Measurements from ENCODE around the gene DELE1. TPM values are rescaled to one million over a fixed set of nuclear protein-coding genes. Genes with fewer than 3 reads are reported as not detected.
"Not testable (repeated sequence)": the region's sequence is repeated elsewhere in the genome, so short reads cannot be mapped to it uniquely, and the experiment has no call there.

Gene DELE1
- total RNA-seq, 1 experiment from 2014 or later, result 78.2 TPM

GRCh38 chr5:141922827-141923447, 734 bp upstream of the DELE1 start:
- not testable (repeated sequence) for DNase-seq (ENCODE audit: low spot score)

- DNase-seq (ENCODE audit: low spot score), result no peak
Measured at GRCh38 chr5:141926434-141926833, 2.8 kb downstream of the DELE1 start.

DNA sequence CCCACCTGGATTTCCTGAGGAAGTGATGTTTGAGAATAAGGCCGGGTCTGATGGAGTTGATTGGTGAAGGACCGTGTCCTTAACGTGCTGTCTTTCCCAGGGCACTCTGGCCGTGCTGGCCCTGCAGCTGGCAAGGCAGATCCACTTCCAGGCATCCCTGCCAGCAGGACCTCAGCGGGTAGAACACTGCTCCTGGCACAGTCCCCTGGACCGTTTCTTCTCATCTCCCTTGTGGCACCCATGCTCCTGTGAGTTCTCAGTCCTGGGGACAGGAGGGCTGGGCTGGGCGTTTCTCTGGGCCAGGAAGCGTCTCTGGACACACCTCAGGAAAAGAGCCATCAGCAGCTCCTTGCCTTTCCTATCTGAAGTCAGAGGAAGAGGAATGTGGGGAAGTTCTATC, 4.4 kb downstream of the DELE1 start:
- no peak for DNase-seq (ENCODE audit: low spot score)

GRCh38 chr5:141929398-141930058, 5.9 kb downstream of the DELE1 start:
- DNase-seq (ENCODE audit: low spot score), result no peak

DNA sequence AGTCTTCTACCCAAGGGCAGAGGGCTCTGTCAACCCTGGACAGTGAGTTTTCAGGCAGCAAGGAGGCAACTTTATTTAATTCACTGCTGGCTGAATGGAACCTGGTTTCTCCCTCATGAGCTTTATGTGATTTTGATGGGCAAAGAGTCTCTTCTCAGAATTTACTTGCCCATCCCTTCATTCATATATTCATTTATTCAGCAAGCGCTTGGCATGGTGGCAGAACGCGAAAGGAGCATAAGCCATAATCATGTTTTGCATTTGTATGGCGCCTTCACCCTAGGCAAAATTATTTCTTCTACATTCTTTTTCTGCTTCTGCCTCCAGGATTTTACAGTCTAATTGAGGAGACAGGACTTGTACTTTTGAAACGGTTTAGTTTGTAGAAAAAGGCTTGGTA, 8.0 kb downstream of the DELE1 start:
- DNase-seq (ENCODE audit: low spot score), result no peak

DNA sequence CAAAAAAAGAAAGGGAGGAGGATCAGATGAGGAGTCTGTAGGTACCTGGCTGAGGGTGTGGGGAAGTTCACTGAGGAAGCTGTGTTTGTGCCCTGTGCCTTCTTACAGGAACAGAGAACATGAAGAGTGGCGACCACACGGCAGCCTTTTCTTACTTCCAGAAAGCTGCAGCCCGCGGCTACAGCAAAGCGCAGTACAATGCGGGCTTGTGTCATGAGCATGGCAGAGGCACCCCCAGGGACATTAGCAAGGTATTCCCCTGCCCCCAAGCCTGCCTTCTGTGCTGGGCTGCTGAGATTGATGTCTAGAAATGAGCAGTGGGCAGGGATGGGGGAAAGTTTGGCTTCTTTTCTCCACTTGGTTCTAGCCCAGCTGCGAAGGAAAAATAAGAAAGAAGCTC, 9.5 kb downstream of the DELE1 start:
- DNase-seq (ENCODE audit: low spot score), result no peak

- DNase-seq (ENCODE audit: low spot score), result peak; percentile 23
Measured at GRCh38 chr5:141934099-141934844, 10.6 kb downstream of the DELE1 start.

DNA sequence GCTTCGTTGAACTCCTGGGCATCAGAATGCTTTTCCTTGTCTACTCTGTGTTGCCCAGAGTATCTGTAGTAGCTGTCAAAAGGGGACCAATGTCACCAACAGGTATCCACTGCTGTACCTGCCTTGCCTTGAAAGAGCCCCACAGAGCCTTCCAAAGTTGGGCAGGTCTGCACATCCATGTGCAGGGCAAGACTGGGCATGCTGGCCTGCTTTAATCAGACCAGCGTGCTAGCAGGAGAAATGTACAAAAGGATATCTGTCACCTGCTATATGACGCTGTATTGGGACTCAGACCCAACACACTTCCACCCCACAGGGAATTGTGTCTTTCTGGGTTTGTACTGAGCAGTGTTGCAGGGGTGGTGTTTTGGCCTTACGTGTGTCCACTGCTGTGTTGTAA, 11.9 kb downstream of the DELE1 start:
- no peak for DNase-seq (ENCODE audit: low spot score)

DNA sequence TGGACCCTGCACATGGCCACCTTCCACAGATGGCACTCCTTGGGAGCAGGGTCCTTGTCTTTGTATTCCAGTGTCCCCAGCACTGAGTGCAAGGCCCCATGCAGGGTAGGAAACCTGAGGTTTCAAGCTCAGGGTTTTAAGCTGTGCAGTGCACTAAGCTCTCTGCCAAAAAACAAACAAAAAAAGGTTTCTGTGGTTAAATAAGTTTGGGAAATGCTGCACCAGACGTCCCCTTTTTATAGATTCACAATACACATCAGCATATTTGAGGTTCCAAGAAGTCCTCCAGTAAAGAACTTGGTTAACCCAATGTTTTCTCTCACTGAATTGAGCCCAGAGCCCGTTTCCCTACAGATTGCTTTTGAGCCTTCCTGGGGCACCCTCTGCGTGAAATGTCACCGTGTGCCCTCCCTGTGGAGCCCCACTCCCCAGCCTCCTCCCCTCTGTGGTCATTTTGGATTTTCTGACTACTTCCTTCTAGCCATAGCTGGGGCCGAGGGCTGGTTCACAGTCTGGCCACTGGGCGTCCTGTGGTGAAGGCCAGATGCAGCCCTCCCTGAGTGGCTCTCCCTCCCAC, 17.1 kb downstream of the DELE1 start:
- peak; percentile 23 for DNase-seq (ENCODE audit: low spot score)

GRCh38 chr5:141941307-141941706, 17.6 kb downstream of the DELE1 start:
- no peak for DNase-seq (ENCODE audit: low spot score)

DNA sequence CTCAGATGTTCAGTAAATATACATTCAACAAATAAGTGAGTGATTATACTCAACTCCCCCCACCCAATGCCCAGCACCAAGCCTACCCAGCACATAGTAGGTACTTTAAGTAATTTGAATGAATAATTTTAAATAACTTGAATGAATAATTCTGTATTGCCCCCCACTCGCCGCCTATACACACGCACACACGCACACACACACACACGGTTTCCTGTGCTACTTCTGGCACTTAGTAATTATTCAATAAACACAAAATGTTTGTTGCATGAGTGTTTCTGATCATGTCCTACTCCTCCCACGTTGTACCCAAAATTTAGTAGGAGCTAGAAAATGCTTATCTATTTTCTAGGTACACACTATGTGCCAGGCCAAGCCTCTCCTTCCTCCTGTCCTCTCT, 18.1 kb downstream of the DELE1 start:
- no peak for DNase-seq (ENCODE audit: low spot score)

DNA sequence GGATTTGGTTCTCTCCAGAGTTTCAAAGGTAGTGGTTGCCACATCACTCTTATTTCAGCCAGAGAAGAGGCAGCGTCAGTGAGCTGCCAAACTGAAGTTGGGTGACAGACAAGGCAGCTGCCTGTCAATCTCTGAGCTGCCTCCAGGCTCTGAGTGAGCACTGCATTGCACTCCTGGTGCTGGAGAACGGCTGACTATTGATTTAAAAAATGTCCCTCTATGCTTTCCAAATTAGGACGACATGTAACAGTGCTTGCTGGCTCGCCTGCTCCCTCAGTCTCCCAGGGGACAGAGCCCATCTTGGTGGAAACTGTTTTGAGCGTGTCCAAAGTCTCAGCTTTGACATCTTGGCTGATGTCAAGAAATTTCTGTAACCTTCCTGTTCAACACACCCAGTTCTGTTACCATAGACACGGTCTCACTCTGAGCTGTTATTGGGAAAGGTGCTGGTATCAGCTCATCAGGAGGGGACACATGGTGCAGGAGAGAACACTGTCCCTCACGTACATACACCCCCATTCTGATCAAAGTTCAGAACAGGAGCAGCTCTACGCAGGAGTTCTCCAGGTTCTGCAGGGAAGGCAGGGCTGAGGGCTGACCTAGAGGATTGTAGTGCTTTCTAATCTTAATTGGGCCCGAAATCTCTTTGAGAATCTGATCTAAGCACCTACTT, 18.6 kb downstream of the DELE1 start:
- DNase-seq (ENCODE audit: low spot score), result no peak

DNA sequence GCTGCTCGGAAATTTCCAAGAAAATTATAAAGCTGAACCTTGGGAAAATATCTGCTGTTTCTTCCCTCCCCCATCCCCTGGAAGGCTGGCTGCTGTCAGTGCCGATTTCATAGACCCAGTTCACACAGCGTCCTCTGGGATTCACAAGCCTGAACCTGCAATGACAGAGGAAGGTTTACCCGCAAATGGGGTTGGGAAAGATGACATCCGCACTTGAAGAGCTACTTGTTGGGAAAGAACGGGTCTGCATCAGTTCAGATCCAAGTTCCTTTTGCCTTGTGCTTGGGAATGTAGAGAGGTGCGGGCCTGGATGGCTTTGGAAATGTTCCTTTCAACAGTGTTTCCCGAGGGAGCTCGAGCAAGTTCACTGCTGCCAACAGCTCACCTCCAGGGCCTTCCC, 20.4 kb downstream of the DELE1 start:
- DNase-seq (ENCODE audit: low spot score), result no peak

DNA sequence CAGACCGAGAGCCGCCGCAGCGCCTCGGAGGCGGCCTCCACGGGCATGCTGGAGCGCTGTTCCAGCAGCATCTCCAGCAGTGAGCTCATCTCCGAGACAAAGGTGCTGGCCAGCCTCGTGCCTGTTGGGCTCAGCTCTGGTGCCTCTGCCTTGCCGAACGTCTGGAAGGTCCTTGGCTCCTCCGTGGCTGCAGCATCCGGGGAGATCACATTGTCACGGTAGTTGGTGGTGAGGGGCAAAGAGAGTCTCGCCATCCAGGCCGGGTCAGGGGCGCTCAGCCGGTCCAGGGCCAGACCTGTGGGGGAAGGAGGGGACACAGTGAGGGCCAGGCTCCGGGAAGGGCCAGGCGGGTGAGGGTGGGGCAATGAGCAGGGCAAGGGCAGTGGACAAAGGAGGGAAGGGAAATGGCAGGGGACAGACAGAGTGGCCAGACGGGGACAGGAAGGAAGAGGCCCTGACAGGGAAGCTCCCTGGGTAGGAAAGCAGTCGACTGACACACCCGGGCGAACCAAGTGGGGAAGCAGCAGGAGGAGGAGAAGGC, 21.9 kb downstream of the DELE1 start:
- DNase-seq (ENCODE audit: low spot score), result no peak

DNA sequence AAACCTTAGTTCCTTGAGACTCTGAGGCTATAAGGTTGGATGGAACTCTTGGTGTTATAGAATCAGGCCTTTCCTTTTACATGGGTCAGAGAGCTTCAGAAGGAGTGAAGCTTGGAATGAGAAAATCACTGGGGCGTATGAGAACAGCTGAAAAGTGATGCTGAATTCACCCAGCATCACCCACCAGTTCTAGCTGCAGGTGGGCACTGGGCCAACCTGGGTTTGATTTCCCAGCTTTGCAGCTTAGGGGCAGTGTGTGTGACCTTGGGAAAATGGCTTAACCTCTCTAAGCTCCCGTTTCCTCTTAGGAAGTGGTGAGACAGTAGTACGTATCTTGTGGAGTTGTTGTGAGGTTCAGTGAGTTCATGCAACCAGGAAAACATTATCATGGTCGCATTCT, 23.6 kb downstream of the DELE1 start:
- no peak for DNase-seq (ENCODE audit: low spot score)

GRCh38 chr5:141948812-141949211, 25.1 kb downstream of the DELE1 start:
- DNase-seq (ENCODE audit: low spot score), result no peak

- DNase-seq (ENCODE audit: low spot score), result no peak
Measured at GRCh38 chr5:141949511-141949910, 25.8 kb downstream of the DELE1 start.

- no peak for DNase-seq (ENCODE audit: low spot score)
Measured at GRCh38 chr5:141950207-141951005, 26.7 kb downstream of the DELE1 start.

- DNase-seq (ENCODE audit: low spot score), result peak; percentile 21
Measured at GRCh38 chr5:141951332-141951781, 27.7 kb downstream of the DELE1 start.

- no peak for DNase-seq (ENCODE audit: low spot score)
Measured at GRCh38 chr5:141952020-141952419, 28.3 kb downstream of the DELE1 start.

- DNase-seq (ENCODE audit: low spot score), result no peak
Measured at GRCh38 chr5:141954194-141954593, 30.5 kb downstream of the DELE1 start.
